Measurements from ENCODE around the gene NKAPD1. TPM values are rescaled to one million over a fixed set of nuclear protein-coding genes. Genes with fewer than 3 reads are reported as not detected.

The NKAPD1 gene
- total and polyA plus RNA-seq, 2 of the 4 experiments (the other 2 are of a cell fraction) = 8.4 to 17.2 TPM

DNA sequence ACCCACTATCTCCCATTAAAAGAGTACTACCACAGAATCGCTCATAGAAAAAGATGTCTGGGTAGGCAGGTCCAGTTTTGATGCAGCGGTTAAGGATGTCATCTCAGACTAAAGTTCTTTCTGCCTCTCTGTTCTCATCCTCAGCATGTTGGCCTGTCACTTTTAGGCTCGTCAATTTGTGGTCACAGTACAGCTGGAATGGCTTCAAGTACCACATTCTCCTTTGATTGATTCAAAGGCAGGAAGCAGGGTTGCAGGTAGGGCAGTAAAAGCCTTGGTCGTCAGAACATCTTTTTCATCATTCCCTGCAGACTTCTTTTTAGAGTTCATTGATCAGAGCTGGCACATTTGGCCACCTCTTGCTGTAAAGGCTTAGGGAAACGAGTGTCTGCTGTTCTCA is 41.3 kb downstream of the NKAPD1 start:
- H2AK5ac ChIP-seq (ENCODE audit: low read depth, low read length) = 0 out of 2 replicates have a peak overlapping the region, but pooled peaks have one; percentile 71
- H3K9ac ChIP-seq (ENCODE audit: low read depth, low read length) = no peak overlapping the region
- H3K4ac ChIP-seq (ENCODE audit: low read depth, low read length) = peak overlapping the region; percentile 27; the same call in 1 of the 2 replicates
- no peak overlapping the region for H4K5ac ChIP-seq (ENCODE audit: low read depth, low read length)
- H3K36me3 ChIP-seq (ENCODE audit: control insufficient read depth, insufficient read depth, low read length) = no peaks in the 10 kb centered on the region
- no peak overlapping the region for H3K56ac ChIP-seq (ENCODE audit: extremely low read depth, insufficient read depth, low read length)
- no peak overlapping the region for H2AFZ ChIP-seq (replicated peaks; ENCODE audit: low read length, poor library complexity)
- H3K18ac ChIP-seq (ENCODE audit: low read depth, low read length) = no peak overlapping the region
- no peak for ATAC-seq (ENCODE audit: low read depth)
- H3K14ac ChIP-seq (replicated peaks; ENCODE audit: low read depth, low read length) = no peak overlapping the region
- intact Hi-C loops (cut with micrococcal nuclease) = loop anchor here (10.0 kb wide), 1 partner anchor 1169 kb away; no protein-coding TSS in a partner anchor
- H4K20me1 ChIP-seq (ENCODE audit: insufficient read depth, low read length) = no peaks in the 10 kb centered on the region
- H2BK15ac ChIP-seq (ENCODE audit: low read depth, low read length) = no peak overlapping the region
- no peak overlapping the region for H3K23ac ChIP-seq (ENCODE audit: low read depth, low read length)
- no peaks in the 10 kb centered on the region for H3K79me1 ChIP-seq (ENCODE audit: low read depth in 1 of 2, low read length in 2 of 2)
- no peak overlapping the region for H3K27ac ChIP-seq (ENCODE audit: insufficient read depth, low read length)
- no peak overlapping the region for H3K4me3 ChIP-seq (ENCODE audit: insufficient read depth, low read depth, low read length)
- CTCF ChIA-PET = no interaction called here
- H4K8ac ChIP-seq (ENCODE audit: low read depth in 2 of 2, low read length in 2 of 2) = no peak overlapping the region
- no CpG with 5 or more reads among the region's 5 CpGs for WGBS, 2 experiments (ENCODE audit: extremely low coverage in 2 of 2, insufficient read length in 1 of 2)
- in situ Hi-C loops (cut with MboI; ENCODE audit: low sequenced_read_pairs) = loop anchor here (5.0 to 25.0 kb wide), 3 partner anchors 37 to 1172 kb away; no protein-coding TSS in a partner anchor
- no TSS peak for BruUV-seq (replicated peaks)
- no peak overlapping the region for H2BK120ac ChIP-seq (ENCODE audit: low read depth, low read length)
- H2AK9ac ChIP-seq (replicated peaks; ENCODE audit: low read depth, low read length, poor library complexity) = no peak overlapping the region
- no peaks in the 10 kb centered on the region for H3K9me3 ChIP-seq (ENCODE audit: control insufficient read depth, insufficient read depth, low read length)
- no peak for DNase-seq
- H3K27me3 ChIP-seq (ENCODE audit: control insufficient read depth, insufficient read depth, low read length) = no peaks in the 10 kb centered on the region
- dilution Hi-C loops (cut with HindIII; ENCODE audit: low sequenced_read_pairs, unreplicated experiment) = no loop called here
- H3K4me2 ChIP-seq (ENCODE audit: low read depth, low read length) = no peak overlapping the region
- POLR2A ChIA-PET (ENCODE audit: unreplicated experiment) = no interaction called here
- H4K91ac ChIP-seq (ENCODE audit: insufficient read depth, low read depth, low read length) = no peak overlapping the region
- TF ChIP-seq POLR2A (IDR thresholded peaks at IDR 0.05; ENCODE audit: low read depth, low read length) (no peak), CHD1 (IDR thresholded peaks at IDR 0.05; ENCODE audit: low read depth, low read length) (no peak), RCOR1 (IDR thresholded peaks at IDR 0.05; ENCODE audit: insufficient replicate concordance, low read length) (no peak), RFX5 (IDR thresholded peaks at IDR 0.05; ENCODE audit: low read depth, low read length) (no peak), MAZ (IDR thresholded peaks at IDR 0.05; ENCODE audit: borderline replicate concordance, low read depth, low read length) (no peak), CEBPB (IDR thresholded peaks at IDR 0.05; ENCODE audit: low read depth, low read length) (no peak), BHLHE40 (IDR thresholded peaks at IDR 0.05; ENCODE audit: low read depth, low read length) (no peak), SMC3 (IDR thresholded peaks at IDR 0.05; ENCODE audit: low read depth, low read length) (no peak), NFE2L2 (IDR thresholded peaks at IDR 0.05; ENCODE audit: low read depth, low read length) (no peak), RAD21 (IDR thresholded peaks at IDR 0.05; ENCODE audit: low read length) (no peak)
- TF ChIP-seq, protein P1, sequence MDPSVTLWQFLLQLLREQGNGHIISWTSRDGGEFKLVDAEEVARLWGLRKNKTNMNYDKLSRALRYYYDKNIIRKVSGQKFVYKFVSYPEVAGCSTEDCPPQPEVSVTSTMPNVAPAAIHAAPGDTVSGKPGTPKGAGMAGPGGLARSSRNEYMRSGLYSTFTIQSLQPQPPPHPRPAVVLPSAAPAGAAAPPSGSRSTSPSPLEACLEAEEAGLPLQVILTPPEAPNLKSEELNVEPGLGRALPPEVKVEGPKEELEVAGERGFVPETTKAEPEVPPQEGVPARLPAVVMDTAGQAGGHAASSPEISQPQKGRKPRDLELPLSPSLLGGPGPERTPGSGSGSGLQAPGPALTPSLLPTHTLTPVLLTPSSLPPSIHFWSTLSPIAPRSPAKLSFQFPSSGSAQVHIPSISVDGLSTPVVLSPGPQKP (IDR thresholded peaks at IDR 0.05; ENCODE audit: borderline replicate concordance, low read depth, low read length) = no peak
- TF ChIP-seq, protein P2, sequence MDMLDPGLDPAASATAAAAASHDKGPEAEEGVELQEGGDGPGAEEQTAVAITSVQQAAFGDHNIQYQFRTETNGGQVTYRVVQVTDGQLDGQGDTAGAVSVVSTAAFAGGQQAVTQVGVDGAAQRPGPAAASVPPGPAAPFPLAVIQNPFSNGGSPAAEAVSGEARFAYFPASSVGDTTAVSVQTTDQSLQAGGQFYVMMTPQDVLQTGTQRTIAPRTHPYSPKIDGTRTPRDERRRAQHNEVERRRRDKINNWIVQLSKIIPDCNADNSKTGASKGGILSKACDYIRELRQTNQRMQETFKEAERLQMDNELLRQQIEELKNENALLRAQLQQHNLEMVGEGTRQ (IDR thresholded peaks at IDR 0.05; ENCODE audit: low read depth, low read length) = no peak
- TF ChIP-seq, protein P3, sequence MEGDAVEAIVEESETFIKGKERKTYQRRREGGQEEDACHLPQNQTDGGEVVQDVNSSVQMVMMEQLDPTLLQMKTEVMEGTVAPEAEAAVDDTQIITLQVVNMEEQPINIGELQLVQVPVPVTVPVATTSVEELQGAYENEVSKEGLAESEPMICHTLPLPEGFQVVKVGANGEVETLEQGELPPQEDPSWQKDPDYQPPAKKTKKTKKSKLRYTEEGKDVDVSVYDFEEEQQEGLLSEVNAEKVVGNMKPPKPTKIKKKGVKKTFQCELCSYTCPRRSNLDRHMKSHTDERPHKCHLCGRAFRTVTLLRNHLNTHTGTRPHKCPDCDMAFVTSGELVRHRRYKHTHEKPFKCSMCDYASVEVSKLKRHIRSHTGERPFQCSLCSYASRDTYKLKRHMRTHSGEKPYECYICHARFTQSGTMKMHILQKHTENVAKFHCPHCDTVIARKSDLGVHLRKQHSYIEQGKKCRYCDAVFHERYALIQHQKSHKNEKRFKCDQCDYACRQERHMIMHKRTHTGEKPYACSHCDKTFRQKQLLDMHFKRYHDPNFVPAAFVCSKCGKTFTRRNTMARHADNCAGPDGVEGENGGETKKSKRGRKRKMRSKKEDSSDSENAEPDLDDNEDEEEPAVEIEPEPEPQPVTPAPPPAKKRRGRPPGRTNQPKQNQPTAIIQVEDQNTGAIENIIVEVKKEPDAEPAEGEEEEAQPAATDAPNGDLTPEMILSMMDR (conservative IDR thresholded peaks at IDR 0.05; ENCODE audit: low read depth, low read length) = no peak
- H2BK20ac ChIP-seq (ENCODE audit: low read depth, low read length) = 0 out of 2 replicates have a peak overlapping the region, but pooled peaks have one; percentile 5
- H2BK5ac ChIP-seq (ENCODE audit: low read depth, low read length, poor library complexity, severe bottlenecking) = no peak overlapping the region
- peaks cover 5% of the 10 kb centered on the region; the same call in 1 of the 2 replicates for H3K4me1 ChIP-seq (ENCODE audit: control insufficient read depth, insufficient read depth, low read length)
- no peaks in the 10 kb centered on the region for H3K9me1 ChIP-seq (ENCODE audit: insufficient read depth, low read length)

Data from IMR-90 (cell line).